Prostate gland (tissue), 2 donors: ENCODE measurements around the gene CCPG1.
"Not testable (repeated sequence)": the region's sequence is repeated elsewhere in the genome, so short reads cannot be mapped to it uniquely, and the experiment has no call there.

Source experiments
- CTCF ChIP-seq, 4 experiments: fragments of 200-600 bp in 2 of 4; fragments of 450-650 bp in 2 of 4; sonication (generic) in 2 of 4; IDR thresholded peaks; 1 replicate in 3 of 4; 2 replicates in 1 of 4; pipeline ENCODE4 v1.5.1; 2016 to 2019; ENCODE audit warnings: antibody characterized with exemption in 4 of 4, mild to moderate bottlenecking in 2 of 4, moderate library complexity in 2 of 4
- POLR2AphosphoS5 ChIP-seq: sonication (generic); formaldehyde crosslinking; IDR thresholded peaks from one replicate; pipeline ENCODE4 v1.6.1; 2017; ENCODE audit warnings: antibody characterized with exemption

- not testable (repeated sequence) for TF ChIP-seq POLR2AphosphoS5; CTCF (IDR thresholded peaks at IDR 0.05)
Observed at GRCh38 chr15:55445936-55446335, 37.8 kb upstream of the CCPG1 start.
